ENCODE measurements around the gene NKX1-1. TPM values are rescaled to one million over a fixed set of nuclear protein-coding genes. Genes with fewer than 3 reads are reported as not detected.

Gene NKX1-1
- polyA plus RNA-seq, 3 donors = not detected

- DNase-seq = no peak
Observed at GRCh38 chr4:1417522-1418390, 11.5 kb upstream of the NKX1-1 start.

- DNase-seq = no peak
Observed at GRCh38 chr4:1416948-1417260, 10.7 kb upstream of the NKX1-1 start.

GRCh38 chr4:1416051-1416947 lies 10.1 kb upstream of the NKX1-1 start:
- DNase-seq = no peak

- no peak for DNase-seq
Observed at GRCh38 chr4:1415681-1415981, 9.4 kb upstream of the NKX1-1 start.

- DNase-seq = no peak
Observed at GRCh38 chr4:1414831-1415680, 8.8 kb upstream of the NKX1-1 start.

GRCh38 chr4:1413687-1414479 lies 7.6 kb upstream of the NKX1-1 start:
- DNase-seq = no peak

GRCh38 chr4:1413204-1413663 lies 7.0 kb upstream of the NKX1-1 start:
- no peak for DNase-seq

GRCh38 chr4:1412376-1413203 lies 6.3 kb upstream of the NKX1-1 start:
- no peak for DNase-seq

GRCh38 chr4:1411436-1412375 lies 5.5 kb upstream of the NKX1-1 start:
- DNase-seq = no peak

GRCh38 chr4:1410491-1411325 lies 4.5 kb upstream of the NKX1-1 start:
- DNase-seq = peak; percentile 84

- DNase-seq = no peak
Observed at GRCh38 chr4:1409491-1410425, 3.5 kb upstream of the NKX1-1 start.

GRCh38 chr4:1409079-1409478 lies 2.8 kb upstream of the NKX1-1 start:
- DNase-seq = no peak

- DNase-seq = no peak
Observed at GRCh38 chr4:1408418-1408817, 2.2 kb upstream of the NKX1-1 start.

- no peak for DNase-seq
Observed at GRCh38 chr4:1407657-1408333, 1.6 kb upstream of the NKX1-1 start.

- no peak for DNase-seq
Observed at GRCh38 chr4:1406981-1407656, 877 bp upstream of the NKX1-1 start.
